IMR-90 (cell line): Measurements from ENCODE around the gene EIF4A2. TPM values are rescaled to one million over a fixed set of nuclear protein-coding genes. Genes with fewer than 3 reads are reported as not detected.
A peak's percentile ranks its signal among the peaks of the same experiment; 100 is the strongest.

ENCODE experiments used
- ATAC-seq: fragments of 200-7000 bp; cut with Tn5 transposase; 2 replicates; pipeline ENCODE4 v1.9.1; 2020; ENCODE audit warnings: low read depth, mild to moderate bottlenecking, moderate library complexity
- BruUV-seq: library from RNA; stranded (reverse); fragments of 400-500 nt; replicated peaks from 2 replicates; lab custom pipeline; 2021; lab: Mats Ljungman, UMichigan
- CTCF ChIA-PET: fragments of 300-600 bp; formaldehyde crosslinking; extraction: SDS; loops from one replicate; lab custom pipeline; 2021; ENCODE audit warnings: antibody characterized with exemption; lab: Yijun Ruan, JAX
- POLR2A ChIA-PET: fragments of 300-600 bp; sonication (Branson Sonifier 250); formaldehyde crosslinking; loops from one replicate; lab custom pipeline; 2022; ENCODE audit warnings: antibody characterized with exemption; ENCODE audit not compliant: unreplicated experiment; lab: Charles Lee
- DNase-seq: peaks from one replicate; pipeline ENCODE4 v3.0.0; 2013
- H2AFZ ChIP-seq: replicated peaks from 2 replicates; pipeline ENCODE3; 2013; ENCODE audit warnings: low read length, mild to moderate bottlenecking; ENCODE audit not compliant: poor library complexity
- H2AK5ac ChIP-seq: 2 replicates; pipeline ENCODE4 v1.6.1; 2013; ENCODE audit warnings: low read depth, low read length, inconsistent platforms
- H2AK9ac ChIP-seq: replicated peaks from 2 replicates; pipeline ENCODE3; 2013; ENCODE audit warnings: mild to moderate bottlenecking, low read depth, low read length, moderate library complexity; ENCODE audit not compliant: poor library complexity
- H2BK120ac ChIP-seq: 2 replicates; pipeline ENCODE4 v1.6.1; 2013; ENCODE audit warnings: low read depth, low read length, inconsistent platforms
- H2BK15ac ChIP-seq: 3 replicates; pipeline ENCODE4 v1.6.1; 2013; ENCODE audit warnings: low read depth, low read length, inconsistent platforms
- H2BK20ac ChIP-seq: 2 replicates; pipeline ENCODE4 v1.6.1; 2013; ENCODE audit warnings: low read depth, mild to moderate bottlenecking, inconsistent platforms, low read length, moderate library complexity
- H2BK5ac ChIP-seq: 2 replicates; pipeline ENCODE4 v1.6.1; 2013; ENCODE audit warnings: mild to moderate bottlenecking, low read depth, low read length, inconsistent platforms; ENCODE audit not compliant: poor library complexity, severe bottlenecking
- H3K14ac ChIP-seq: replicated peaks from 2 replicates; pipeline ENCODE4 v1.6.1; 2013; ENCODE audit warnings: low read depth, low read length, inconsistent platforms
- H3K18ac ChIP-seq: 2 replicates; pipeline ENCODE4 v1.6.1; 2013; ENCODE audit warnings: low read depth, low read length, control low read depth
- H3K23ac ChIP-seq: 2 replicates; pipeline ENCODE4 v1.6.1; 2013; ENCODE audit warnings: low read depth, low read length, inconsistent platforms
- H3K27ac ChIP-seq: 2 replicates; pipeline ENCODE4 v1.5.1; 2013; ENCODE audit warnings: mild to moderate bottlenecking, control low read depth, low read length; ENCODE audit not compliant: insufficient read depth
- H3K27me3 ChIP-seq: 2 replicates; pipeline ENCODE4 v1.6.1; 2013; ENCODE audit warnings: low read length; ENCODE audit not compliant: control insufficient read depth, insufficient read depth
- H3K36me3 ChIP-seq: 2 replicates; pipeline ENCODE4 v1.6.1; 2013; ENCODE audit warnings: low read length, mixed read lengths; ENCODE audit not compliant: control insufficient read depth, insufficient read depth
- H3K4ac ChIP-seq: 2 replicates; pipeline ENCODE4 v1.6.1; 2013; ENCODE audit warnings: low read depth, low read length, inconsistent platforms
- H3K4me1 ChIP-seq: 2 replicates; pipeline ENCODE4 v1.6.1; 2013; ENCODE audit warnings: low read length, mixed read lengths; ENCODE audit not compliant: control insufficient read depth, insufficient read depth
- H3K4me2 ChIP-seq: 2 replicates; pipeline ENCODE4 v1.6.1; 2013; ENCODE audit warnings: low read depth, mild to moderate bottlenecking, control low read depth, low read length, moderate library complexity
- H3K4me3 ChIP-seq: 2 replicates; pipeline ENCODE4 v1.5.1; 2013; ENCODE audit warnings: low read depth, mild to moderate bottlenecking, control low read depth, low read length, moderate library complexity; ENCODE audit not compliant: insufficient read depth
- H3K56ac ChIP-seq: 2 replicates; pipeline ENCODE4 v1.6.1; 2013; ENCODE audit warnings: low read length, inconsistent platforms; ENCODE audit not compliant: insufficient read depth; ENCODE audit errors: extremely low read depth
- H3K79me1 ChIP-seq, 2 experiments: 2 replicates each; pipeline ENCODE4 v1.6.1; 2013; ENCODE audit warnings: low read length in 2 of 2, inconsistent platforms in 1 of 2, low read depth in 1 of 2
- H3K9ac ChIP-seq: 2 replicates; pipeline ENCODE4 v1.6.1; 2013; ENCODE audit warnings: low read depth, low read length, control low read depth
- H3K9me1 ChIP-seq: 2 replicates; pipeline ENCODE4 v1.6.1; 2013; ENCODE audit warnings: low read length, inconsistent platforms; ENCODE audit not compliant: insufficient read depth
- H3K9me3 ChIP-seq: 2 replicates; pipeline ENCODE4 v1.6.1; 2013; ENCODE audit warnings: low read length; ENCODE audit not compliant: control insufficient read depth, insufficient read depth
- H4K20me1 ChIP-seq: 2 replicates; pipeline ENCODE4 v1.6.1; 2013; ENCODE audit warnings: low read length, inconsistent platforms; ENCODE audit not compliant: insufficient read depth
- H4K5ac ChIP-seq: 2 replicates; pipeline ENCODE4 v1.6.1; 2013; ENCODE audit warnings: mild to moderate bottlenecking, low read depth, low read length, control low read depth
- H4K8ac ChIP-seq, 2 experiments: 2 replicates each; pipeline ENCODE4 v1.6.1; 2013; ENCODE audit warnings: low read depth in 2 of 2, low read length in 2 of 2, control low read depth in 1 of 2, inconsistent platforms in 1 of 2
- H4K91ac ChIP-seq: 2 replicates; pipeline ENCODE4 v1.6.1; 2013; ENCODE audit warnings: low read depth, low read length, inconsistent platforms; ENCODE audit not compliant: insufficient read depth
- BHLHE40 ChIP-seq: fragments of 150-350 bp; IDR thresholded peaks from 2 replicates; pipeline ENCODE4 v1.6.1; 2016; ENCODE audit warnings: mild to moderate bottlenecking, low read depth, low read length
- CEBPB ChIP-seq: IDR thresholded peaks from 2 replicates; pipeline ENCODE4 v1.6.1; 2012; ENCODE audit warnings: low read depth, low read length, improper control_type of control experiment
- CHD1 ChIP-seq: IDR thresholded peaks from 2 replicates; pipeline ENCODE4 v1.6.1; 2012; ENCODE audit warnings: low read depth, low read length, improper control_type of control experiment
- CTCF ChIP-seq: conservative IDR thresholded peaks from 2 replicates; pipeline ENCODE4 v1.5.1; 2012; ENCODE audit warnings: mild to moderate bottlenecking, low read depth, low read length, improper control_type of control experiment
- ELK1 ChIP-seq: fragments of 150-350 bp; IDR thresholded peaks from 2 replicates; pipeline ENCODE4 v1.6.1; 2016; ENCODE audit warnings: low read depth, mild to moderate bottlenecking, low read length, moderate library complexity, borderline replicate concordance
- FOS ChIP-seq: fragments of 150-350 bp; IDR thresholded peaks from 2 replicates; pipeline ENCODE4 v1.6.1; 2016; ENCODE audit warnings: low read depth, low read length
- MAFK ChIP-seq: IDR thresholded peaks from 2 replicates; pipeline ENCODE4 v1.6.1; 2012; ENCODE audit warnings: low read depth, low read length, improper control_type of control experiment
- MXI1 ChIP-seq: IDR thresholded peaks from 2 replicates; pipeline ENCODE4 v1.6.1; 2012; ENCODE audit warnings: low read depth, mild to moderate bottlenecking, low read length, moderate library complexity, borderline replicate concordance
- NFE2L2 ChIP-seq: fragments of 150-350 bp; IDR thresholded peaks from 2 replicates; pipeline ENCODE4 v1.6.1; 2016; ENCODE audit warnings: low read depth, mild to moderate bottlenecking, low read length
- POLR2A ChIP-seq: IDR thresholded peaks from 2 replicates; pipeline ENCODE4 v1.6.1; 2012; ENCODE audit warnings: mild to moderate bottlenecking, low read depth, low read length
- RAD21 ChIP-seq: IDR thresholded peaks from 2 replicates; pipeline ENCODE4 v1.6.1; 2012; ENCODE audit warnings: low read length, improper control_type of control experiment
- RCOR1 ChIP-seq: IDR thresholded peaks from 2 replicates; pipeline ENCODE4 v1.6.1; 2012; ENCODE audit warnings: mild to moderate bottlenecking, low read length, improper control_type of control experiment; ENCODE audit not compliant: insufficient replicate concordance
- RFX5 ChIP-seq: IDR thresholded peaks from 2 replicates; pipeline ENCODE4 v1.8.0; 2012; ENCODE audit warnings: low read depth, mild to moderate bottlenecking, low read length, moderate library complexity
- SMC3 ChIP-seq: fragments of 150-350 bp; IDR thresholded peaks from 2 replicates; pipeline ENCODE4 v1.6.1; 2016; ENCODE audit warnings: low read depth, mild to moderate bottlenecking, antibody characterized with exemption, low read length, moderate library complexity
- WGBS, 2 experiments: methylation state at CpG; one replicate each; pipeline versions ENCODE4 v1.1.5 to v1.1.7; 2013; ENCODE audit warnings: missing lambda C conversion rate in 2 of 2; ENCODE audit not compliant: insufficient read length in 1 of 2; ENCODE audit errors: extremely low coverage in 2 of 2; 5-methylcytosine and 5-hydroxymethylcytosine counted together
- dilution Hi-C: fragments of 300-500 bp; cut with HindIII; formaldehyde crosslinking; loops from one replicate; pipeline ENCODE4 v1.14.3; 2018; ENCODE audit warnings: low sequenced_read_pairs; ENCODE audit not compliant: unreplicated experiment
- in situ Hi-C: fragments of 300-500 bp; cut with MboI; formaldehyde crosslinking; loops from 3 replicates; pipeline ENCODE4 v1.14.3; 2019; ENCODE audit warnings: low sequenced_read_pairs, inconsistent platforms, mixed read lengths
- intact Hi-C: fragments of 100-400 bp; cut with micrococcal nuclease; formaldehyde crosslinking; loops from 2 replicates; pipeline ENCODE4 v1.10.0; 2022
- polyA plus RNA-seq, 3 experiments: library from polyadenylated mRNA; depleted of rRNA; stranded (reverse); fragments of >200 nt; gene quantifications; 2 replicates each; pipeline ENCODE4 v1.2.3, GENCODE V29; 2012; ENCODE audit warnings: low replicate concordance in 1 of 3
- total RNA-seq: library from RNA; depleted of rRNA; stranded (reverse); fragments of >200 nt; gene quantifications from 2 replicates; pipeline ENCODE4 v1.2.3, GENCODE V29; 2012
- TF ChIP-seq, protein P1 (sequence below): fragments of 150-350 bp; IDR thresholded peaks from 2 replicates; pipeline ENCODE4 v1.6.1; 2017; ENCODE audit warnings: mild to moderate bottlenecking, antibody characterized with exemption, low read length, low read depth

EIF4A2 gene
- total and polyA plus RNA-seq, 2 of the 4 experiments (the other 2 are of a cell fraction): 310 to 320 TPM

- no TSS peak for BruUV-seq
- peak; percentile 24 for ATAC-seq
- dilution Hi-C loops: no loop called here
- TF ChIP-seq CTCF: no peak
- TF ChIP-seq CEBPB: no peak
- no peak for TF ChIP-seq NFE2L2
- TF ChIP-seq, protein P1, sequence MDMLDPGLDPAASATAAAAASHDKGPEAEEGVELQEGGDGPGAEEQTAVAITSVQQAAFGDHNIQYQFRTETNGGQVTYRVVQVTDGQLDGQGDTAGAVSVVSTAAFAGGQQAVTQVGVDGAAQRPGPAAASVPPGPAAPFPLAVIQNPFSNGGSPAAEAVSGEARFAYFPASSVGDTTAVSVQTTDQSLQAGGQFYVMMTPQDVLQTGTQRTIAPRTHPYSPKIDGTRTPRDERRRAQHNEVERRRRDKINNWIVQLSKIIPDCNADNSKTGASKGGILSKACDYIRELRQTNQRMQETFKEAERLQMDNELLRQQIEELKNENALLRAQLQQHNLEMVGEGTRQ: no peak
- no peak for TF ChIP-seq SMC3
- TF ChIP-seq FOS: no peak
- no peak for TF ChIP-seq MAFK
- TF ChIP-seq ELK1: no peak
- no peak for TF ChIP-seq RFX5
- no peak for TF ChIP-seq CHD1
- no peak for TF ChIP-seq MXI1
- TF ChIP-seq RCOR1: no peak
- no peak for TF ChIP-seq POLR2A
- TF ChIP-seq RAD21: no peak
- TF ChIP-seq BHLHE40: no peak
Measured at GRCh38 chr3:186782542-186783057, 777 bp upstream of the EIF4A2 start.

More at GRCh38 chr3:186782542-186783057, 777 bp upstream of the EIF4A2 start:
- H3K9me1 ChIP-seq: no peaks in the 10 kb centered on the region
- DNase-seq: no peak
- in situ Hi-C loops: no loop called here
- H2BK120ac ChIP-seq: peak overlapping the region; percentile 60; the same call in 1 of the 2 replicates
- peak overlapping the region; percentile 84 for H2BK5ac ChIP-seq
- peak overlapping the region; percentile 87 for H3K23ac ChIP-seq
- peaks cover 3 to 28% of the 10 kb centered on the region in 2 experiments for H3K79me1 ChIP-seq
- intact Hi-C loops: loop anchor here (10.0 kb wide), 2 partner anchors 208 to 678 kb away; partner anchors contain the start of genes DNAJB11 and ETV5
- peak overlapping the region; percentile 81 for H3K56ac ChIP-seq
- 0 out of 3 replicates have a peak overlapping the region, but pooled peaks have one; percentile 35 for H2BK15ac ChIP-seq
- H3K18ac ChIP-seq: peak overlapping the region; percentile 85
- peak overlapping the region; percentile 81 for H3K4ac ChIP-seq
- H3K14ac ChIP-seq: peak overlapping the region; percentile 68
- peak overlapping the region; percentile 80 for H3K4me3 ChIP-seq
- H4K91ac ChIP-seq: peak overlapping the region; percentile 85
- H3K4me1 ChIP-seq: no peaks in the 10 kb centered on the region; the same call in 1 of the 2 replicates
- H2AK5ac ChIP-seq: no peak overlapping the region
- H3K4me2 ChIP-seq: peak overlapping the region; percentile 98
- H4K5ac ChIP-seq: peak overlapping the region; percentile 72
- no peaks in the 10 kb centered on the region for H3K27me3 ChIP-seq
- H2AFZ ChIP-seq: peak overlapping the region; percentile 91
- 8% methylated on average over 2 of the region's 21 CpGs; no CpG with 5 or more reads in 1 of the 2 experiments for WGBS, 2 experiments
- no peaks in the 10 kb centered on the region for H3K9me3 ChIP-seq
- peak overlapping the region; percentile 93 for H3K27ac ChIP-seq
- peak overlapping the region; percentile 89 to 96 for H4K8ac ChIP-seq
- peak overlapping the region; percentile 6 for H2AK9ac ChIP-seq
- POLR2A ChIA-PET: interaction anchor here (0.8 kb wide), 2 partner anchors 10 to 12 kb away, joined by 4 to 5 read pairs; no protein-coding TSS in a partner anchor
- no peak overlapping the region for H2BK20ac ChIP-seq
- CTCF ChIA-PET: interaction anchor here (0.5 kb wide), 1 partner anchor 8 kb away, joined by 3 read pairs; no protein-coding TSS in a partner anchor
- peak overlapping the region; percentile 96 for H3K9ac ChIP-seq
- peaks cover 29% of the 10 kb centered on the region for H3K36me3 ChIP-seq
- H4K20me1 ChIP-seq: peaks cover 41% of the 10 kb centered on the region
